GM23338 (cell line): ENCODE results near the gene MAP2K3. TPM values are rescaled to one million over a fixed set of nuclear protein-coding genes. Genes with fewer than 3 reads are reported as not detected.

ENCODE experiments used
- ATAC-seq: fragments of 200-7000 bp; cut with Tn5 transposase; 3 replicates; pipeline ENCODE4 v1.9.1; 2020
- DNase-seq: peaks from one replicate; pipeline ENCODE4 v3.0.0-alpha.2; 2015; ENCODE audit warnings: low spot score
- H2AFZ ChIP-seq: fragments of 200-600 bp; sonication (generic); 2 replicates; pipeline ENCODE4 v1.8.0; 2016; ENCODE audit warnings: antibody characterized with exemption, mild to moderate bottlenecking, moderate library complexity
- H3F3A ChIP-seq: fragments of 200-600 bp; sonication (generic); replicated peaks from 2 replicates; pipeline ENCODE4 v1.8.0; 2017; ENCODE audit warnings: antibody characterized with exemption, mixed run types, low read depth
- H3K27ac ChIP-seq: fragments of 200-600 bp; sonication (generic); 2 replicates; pipeline ENCODE4 v1.6.1; 2016; ENCODE audit warnings: low read depth
- H3K27me3 ChIP-seq: fragments of 200-600 bp; sonication (generic); 2 replicates; pipeline ENCODE4 v1.8.0; 2016; ENCODE audit warnings: mild to moderate bottlenecking, mixed run types, moderate library complexity; ENCODE audit not compliant: insufficient read depth
- H3K36me3 ChIP-seq: fragments of 200-600 bp; sonication (generic); 2 replicates; pipeline ENCODE4 v1.8.0; 2016; ENCODE audit warnings: mild to moderate bottlenecking; ENCODE audit not compliant: insufficient read depth
- H3K4me1 ChIP-seq: fragments of 200-600 bp; sonication (generic); 2 replicates; pipeline ENCODE4 v1.8.0; 2016; ENCODE audit warnings: mild to moderate bottlenecking, moderate library complexity; ENCODE audit not compliant: insufficient read depth
- H3K4me2 ChIP-seq: fragments of 200-600 bp; sonication (generic); 2 replicates; pipeline ENCODE4 v1.7.1; 2017; ENCODE audit warnings: mixed run types
- H3K4me3 ChIP-seq: fragments of 200-600 bp; sonication (generic); 2 replicates; pipeline ENCODE4 v1.6.1; 2016; ENCODE audit warnings: mixed run types
- H3K79me2 ChIP-seq: fragments of 200-600 bp; sonication (generic); replicated peaks from 2 replicates; pipeline ENCODE4 v1.8.0; 2017; ENCODE audit warnings: mild to moderate bottlenecking; ENCODE audit not compliant: insufficient read depth
- H3K9me2 ChIP-seq: fragments of 200-600 bp; sonication (generic); 2 replicates; pipeline ENCODE4 v1.8.0; 2017; ENCODE audit not compliant: insufficient read depth
- H4K20me1 ChIP-seq: fragments of 200-600 bp; sonication (generic); replicated peaks from 2 replicates; pipeline ENCODE4 v1.8.0; 2017; ENCODE audit warnings: mild to moderate bottlenecking; ENCODE audit not compliant: insufficient read depth
- H3K27ac Mint-ChIP-seq: 2 replicates; pipeline ENCODE4 v1.8.0; 2020; ENCODE audit warnings: inconsistent platforms, mild to moderate bottlenecking, moderate library complexity, mixed read lengths
- H3K27me3 Mint-ChIP-seq: 3 replicates; pipeline ENCODE4 v1.8.0; 2022; ENCODE audit warnings: low read depth, mild to moderate bottlenecking, moderate library complexity, mixed read lengths, inconsistent platforms; ENCODE audit not compliant: insufficient read depth, poor library complexity
- H3K36me3 Mint-ChIP-seq: 3 replicates; pipeline ENCODE4 v1.8.0; 2021; ENCODE audit warnings: low read depth, mild to moderate bottlenecking, inconsistent platforms, moderate library complexity, mixed read lengths
- H3K4me1 Mint-ChIP-seq: 3 replicates; pipeline ENCODE4 v1.8.0; 2020; ENCODE audit warnings: mild to moderate bottlenecking, inconsistent platforms, mixed read lengths
- H3K4me3 Mint-ChIP-seq: 3 replicates; pipeline ENCODE4 v1.8.0; 2021; ENCODE audit warnings: moderate library complexity, mild to moderate bottlenecking, inconsistent platforms, mixed read lengths
- H3K9me3 Mint-ChIP-seq: 3 replicates; pipeline ENCODE4 v1.8.0; 2020; ENCODE audit warnings: moderate library complexity, mild to moderate bottlenecking, inconsistent platforms, mixed read lengths
- CREB1 ChIP-seq: fragments of 250-450 bp; sonication (Bioruptor Pico); IDR thresholded peaks from 2 replicates; pipeline ENCODE4 v1.5.0; 2020; ENCODE audit warnings: low read depth, mild to moderate bottlenecking, moderate library complexity
- CTCF ChIP-seq, 2 experiments: fragments of 200-600 bp in 1 of 2; sonication (generic) in 1 of 2; conservative IDR thresholded peaks; 2 replicates each; pipeline versions ENCODE4 v1.5.1 to v1.6.1; 2016 to 2017; ENCODE audit warnings: antibody characterized with exemption in 2 of 2, low read depth in 2 of 2, mild to moderate bottlenecking in 2 of 2, moderate library complexity in 1 of 2
- EZH2 ChIP-seq: fragments of 200-600 bp; sonication (generic); IDR thresholded peaks from one replicate; pipeline ENCODE4 v1.8.0; 2017; ENCODE audit warnings: antibody characterized with exemption, mild to moderate bottlenecking, low read depth; ENCODE audit not compliant: unreplicated experiment
- EZH2phosphoT487 ChIP-seq: fragments of 200-600 bp; sonication (generic); IDR thresholded peaks from one replicate; pipeline ENCODE4 v1.8.1; 2018; ENCODE audit warnings: antibody characterized with exemption; ENCODE audit not compliant: unreplicated experiment
- JUNB ChIP-seq: IDR thresholded peaks from one replicate; pipeline ENCODE4 v1.6.1; 2016; ENCODE audit warnings: antibody characterized with exemption; ENCODE audit not compliant: unreplicated experiment
- NANOG ChIP-seq: IDR thresholded peaks from 2 replicates; pipeline ENCODE4 v1.6.1; 2016; ENCODE audit warnings: antibody characterized with exemption, borderline replicate concordance
- POLR2AphosphoS5 ChIP-seq: IDR thresholded peaks from 2 replicates; pipeline ENCODE4 v1.6.1; 2016; ENCODE audit warnings: antibody characterized with exemption, low read depth
- STAT1 ChIP-seq: IDR thresholded peaks from one replicate; pipeline ENCODE4 v1.6.1; 2016; ENCODE audit warnings: antibody characterized with exemption; ENCODE audit not compliant: unreplicated experiment
- ZNF114 ChIP-seq: fragments of 250-450 bp; sonication (Bioruptor Pico); IDR thresholded peaks from 2 replicates; pipeline ENCODE4 v1.5.0; 2020; ENCODE audit warnings: mild to moderate bottlenecking, moderate library complexity
- ZNF331 ChIP-seq: fragments of 250-450 bp; sonication (Bioruptor Pico); IDR thresholded peaks from 2 replicates; pipeline ENCODE4 v1.5.0; 2020; ENCODE audit warnings: low read depth, mild to moderate bottlenecking, moderate library complexity
- polyA plus RNA-seq: library from polyadenylated mRNA; unstranded; fragments of >200 nt; fragmentation: Nextera tagmentation; extraction: Ambion mirVana; gene quantifications from 2 replicates; pipeline ENCODE4 v1.2.1, GENCODE V29; 2016
- total RNA-seq: library from RNA; depleted of rRNA; stranded (reverse); fragments of >200 nt; shearing (Covaris generic); gene quantifications from 2 replicates; pipeline ENCODE4 v1.2.3, GENCODE V29; 2014

Gene MAP2K3
- total and polyA plus RNA-seq, 2 experiments from 2014 or later, result 28.5 to 31.7 TPM

GRCh38 chr17:21275579-21276263, 8.8 kb upstream of the MAP2K3 start:
- peak overlapping the region; percentile 94 for H3K4me2 ChIP-seq
- H3K4me3 Mint-ChIP-seq, result peak overlapping the region; percentile 78
- peaks cover 10% of the 10 kb centered on the region for H3K4me1 ChIP-seq
- no peak overlapping the region for H3K27ac ChIP-seq
- H3K36me3 Mint-ChIP-seq, result no peaks in the 10 kb centered on the region; the same call in 2 of the 3 replicates
- no peaks in the 10 kb centered on the region for H4K20me1 ChIP-seq
- no peak overlapping the region for H3K27ac Mint-ChIP-seq
- H3K4me1 Mint-ChIP-seq, result peaks cover 9% of the 10 kb centered on the region
- peaks cover 43% of the 10 kb centered on the region for H3K27me3 Mint-ChIP-seq
- H3K27me3 ChIP-seq, result peaks cover 32% of the 10 kb centered on the region
- H3K36me3 ChIP-seq, result no peaks in the 10 kb centered on the region
- TF ChIP-seq JUNB (no peak), POLR2AphosphoS5 (peak; percentile 92), CREB1 (CRISPR knock-in tag) (peak; percentile 32; the same call in 1 of the 2 replicates), CTCF (conservative IDR thresholded peaks at IDR 0.05; ENCODE audit: low read depth in 2 of 2) (0 out of 4 replicates have a peak, but pooled peaks of 1 of the 2 experiments have one; percentile 3), NANOG (no peak), STAT1 (no peak)
- no peaks in the 10 kb centered on the region for H3K9me2 ChIP-seq
- no peaks in the 10 kb centered on the region for H3K79me2 ChIP-seq
- peaks cover 3% of the 10 kb centered on the region; the same call in 1 of the 3 replicates for H3K9me3 Mint-ChIP-seq
- DNase-seq, result peak; percentile 91
- peak; percentile 89 for ATAC-seq
- H3F3A ChIP-seq, result 0 out of 2 replicates have a peak, but pooled peaks cover 3% of the 10 kb centered on the region
- peak overlapping the region; percentile 68 for H3K4me3 ChIP-seq
- H2AFZ ChIP-seq, result peak overlapping the region; percentile 94

- H3K36me3 ChIP-seq, result no peaks in the 10 kb centered on the region
- ATAC-seq, result no peak
- H3K4me1 ChIP-seq, result peaks cover 10% of the 10 kb centered on the region
- no peaks in the 10 kb centered on the region for H3K9me2 ChIP-seq
- H3K27ac ChIP-seq, result no peak overlapping the region
- no peak for DNase-seq
- Mint-ChIP-seq H3K4me3 (peak overlapping the region; percentile 78), H3K27me3 (peaks cover 43% of the 10 kb centered on the region), H3K27ac (no peak overlapping the region), H3K9me3 (peaks cover 3% of the 10 kb centered on the region; the same call in 1 of the 3 replicates), H3K36me3 (no peaks in the 10 kb centered on the region; the same call in 2 of the 3 replicates), H3K4me1 (peaks cover 9% of the 10 kb centered on the region)
- H3F3A ChIP-seq, result 0 out of 2 replicates have a peak, but pooled peaks cover 3% of the 10 kb centered on the region
- H3K27me3 ChIP-seq, result peaks cover 32% of the 10 kb centered on the region
- H3K4me3 ChIP-seq, result peak overlapping the region; percentile 68
- H3K79me2 ChIP-seq, result no peaks in the 10 kb centered on the region
- TF ChIP-seq ZNF114 (CRISPR knock-in tag), result no peak
- no peaks in the 10 kb centered on the region for H4K20me1 ChIP-seq
- H3K4me2 ChIP-seq, result peak overlapping the region; percentile 94
- peak overlapping the region; percentile 94 for H2AFZ ChIP-seq
Measured at GRCh38 chr17:21276264-21276588, 8.3 kb upstream of the MAP2K3 start.

GRCh38 chr17:21277332-21277731, 7.2 kb upstream of the MAP2K3 start:
- no peaks in the 10 kb centered on the region for H3K36me3 ChIP-seq
- H4K20me1 ChIP-seq, result no peaks in the 10 kb centered on the region
- 0 out of 2 replicates have a peak, but pooled peaks cover 3% of the 10 kb centered on the region for H3F3A ChIP-seq
- no peak overlapping the region for H3K4me3 ChIP-seq
- no peaks in the 10 kb centered on the region; the same call in 2 of the 3 replicates for H3K36me3 Mint-ChIP-seq
- H3K4me1 ChIP-seq, result peaks cover 10% of the 10 kb centered on the region
- no peak overlapping the region for H3K27ac ChIP-seq
- DNase-seq (no peak), ATAC-seq (no peak)
- H3K9me3 Mint-ChIP-seq, result peaks cover 3% of the 10 kb centered on the region; the same call in 1 of the 3 replicates
- H2AFZ ChIP-seq, result no peak overlapping the region
- H3K4me2 ChIP-seq, result no peak overlapping the region
- H3K27me3 Mint-ChIP-seq, result peaks cover 41% of the 10 kb centered on the region
- no peak overlapping the region for H3K4me3 Mint-ChIP-seq
- H3K27ac Mint-ChIP-seq, result no peak overlapping the region
- no peaks in the 10 kb centered on the region for H3K79me2 ChIP-seq
- H3K9me2 ChIP-seq, result no peaks in the 10 kb centered on the region
- H3K27me3 ChIP-seq, result peaks cover 41% of the 10 kb centered on the region
- H3K4me1 Mint-ChIP-seq, result peaks cover 9% of the 10 kb centered on the region
- TF ChIP-seq EZH2phosphoT487 (no peak), NANOG (no peak), ZNF331 (no peak), JUNB (no peak), POLR2AphosphoS5 (no peak), STAT1 (no peak), EZH2 (no peak), CTCF (conservative IDR thresholded peaks at IDR 0.05; ENCODE audit: low read depth in 2 of 2) (no peak), ZNF114 (CRISPR knock-in tag) (no peak)
